HCT116 (cell line): ENCODE data around the gene MPPED1. TPM values are rescaled to one million over a fixed set of nuclear protein-coding genes. Genes with fewer than 3 reads are reported as not detected.

Experiments used
- ATAC-seq: fragments of 200-7000 bp; cut with Tn5 transposase; 2 replicates; pipeline ENCODE4 v1.9.1; 2020; ENCODE audit warnings: mild to moderate bottlenecking, moderate library complexity
- BruUV-seq: library from RNA; stranded (reverse); fragments of 400-500 nt; replicated peaks from 2 replicates; lab custom pipeline; 2021; lab: Mats Ljungman, UMichigan
- CTCF ChIA-PET: fragments of 300-600 bp; sonication (Branson Sonifier 250); formaldehyde crosslinking; loops from one replicate; lab custom pipeline; 2021; ENCODE audit warnings: antibody characterized with exemption; lab: Charles Lee
- POLR2A ChIA-PET: fragments of 300-600, 350-600 bp; sonication (Branson Sonifier 250); formaldehyde crosslinking; loops from one replicate; lab custom pipeline; 2021; ENCODE audit warnings: antibody characterized with exemption; lab: Charles Lee
- RAD21 ChIA-PET, 2 experiments: fragments of 300-600 bp; sonication (Branson Sonifier 250); formaldehyde crosslinking; loops; one replicate each; lab custom pipeline; 2023; ENCODE audit warnings: low total read pairs in 2 of 2; ENCODE audit not compliant: uncharacterized antibody in 2 of 2, unreplicated experiment in 2 of 2, low non-redundant PET in 1 of 2; lab: Charles Lee
- DNase-seq: peaks from one replicate; pipeline ENCODE4 v3.0.0-alpha.2; 2010; ENCODE audit warnings: low read depth, low spot score
- H2AFZ ChIP-seq: fragments of 200-600 bp; shearing (Covaris generic), sonication (generic); 2 replicates; pipeline ENCODE4 v1.6.1; 2017; ENCODE audit warnings: low read depth, mixed run types, mixed read lengths, antibody characterized with exemption, low read length; ENCODE audit not compliant: poor library complexity, severe bottlenecking
- H3K27ac ChIP-seq: 2 replicates; pipeline ENCODE4 v1.5.1; 2012; ENCODE audit warnings: low read depth, low read length
- H3K27me3 ChIP-seq: fragments of 200-600 bp; sonication (generic); 2 replicates; pipeline ENCODE4 v1.6.1; 2016; ENCODE audit warnings: mixed run types, low read length, mixed read lengths; ENCODE audit not compliant: insufficient read depth
- H3K36me3 ChIP-seq, 2 experiments: fragments of 200-500 bp in 1 of 2; fragments of 200-600 bp in 1 of 2; sonication (Bioruptor generic) in 1 of 2; sonication (generic) in 1 of 2; 2 replicates each; pipeline versions ENCODE4 v1.5.1 to v1.6.1; 2014 to 2016; ENCODE audit warnings: low read length in 2 of 2, inconsistent platforms in 1 of 2, mixed read lengths in 1 of 2, mixed run types in 1 of 2; ENCODE audit not compliant: insufficient read depth in 2 of 2, control insufficient read depth in 1 of 2
- H3K4me1 ChIP-seq, 2 experiments: fragments of 200-600 bp in 1 of 2; sonication (generic) in 1 of 2; 2 replicates each; pipeline versions ENCODE4 v1.5.1 to v1.6.1; 2012 to 2017; ENCODE audit warnings: low read length in 2 of 2, inconsistent platforms in 1 of 2, mild to moderate bottlenecking in 1 of 2, mixed read lengths in 1 of 2, mixed run types in 1 of 2, moderate library complexity in 1 of 2; ENCODE audit not compliant: insufficient read depth in 2 of 2, control insufficient read depth in 1 of 2
- H3K4me2 ChIP-seq: fragments of 200-600 bp; sonication (generic); 2 replicates; pipeline ENCODE4 v1.6.1; 2017; ENCODE audit warnings: mixed run types, low read length, mixed read lengths
- H3K4me3 ChIP-seq, 2 experiments: fragments of 200-600 bp in 1 of 2; sonication (generic) in 1 of 2; replicated peaks in 1 of 2; 2 replicates each; pipeline ENCODE4 v1.5.1; 2011 to 2016; ENCODE audit warnings: low read length in 2 of 2, control low read depth in 1 of 2, low read depth in 1 of 2, mild to moderate bottlenecking in 1 of 2, mixed read lengths in 1 of 2, mixed run types in 1 of 2
- H3K79me2 ChIP-seq: fragments of 200-600 bp; sonication (generic); 2 replicates; pipeline ENCODE4 v1.6.1; 2017; ENCODE audit warnings: mild to moderate bottlenecking, mixed run types, low read length, moderate library complexity, mixed read lengths; ENCODE audit not compliant: insufficient read depth
- H3K9ac ChIP-seq: fragments of 200-600 bp; sonication (generic); 2 replicates; pipeline ENCODE4 v1.6.1; 2016; ENCODE audit warnings: low read length, mixed read lengths
- H3K9me2 ChIP-seq: fragments of 200-600 bp; sonication (generic), shearing (Covaris generic); 2 replicates; pipeline ENCODE4 v1.6.1; 2017; ENCODE audit warnings: mixed run types, mild to moderate bottlenecking, moderate library complexity; ENCODE audit not compliant: insufficient read depth
- H3K9me3 ChIP-seq, 2 experiments: fragments of 200-500 bp in 1 of 2; fragments of 200-600 bp in 1 of 2; sonication (Bioruptor generic) in 1 of 2; sonication (generic) in 1 of 2; 2 replicates each; pipeline ENCODE4 v1.6.1; 2014 to 2017; ENCODE audit warnings: low read length in 2 of 2, mixed read lengths in 2 of 2, inconsistent platforms in 1 of 2, low read depth in 1 of 2, mild to moderate bottlenecking in 1 of 2, mixed run types in 1 of 2, moderate library complexity in 1 of 2; ENCODE audit not compliant: control insufficient read depth in 1 of 2, insufficient read depth in 1 of 2
- H4K20me1 ChIP-seq: fragments of 200-600 bp; sonication (generic), shearing (Covaris generic); 2 replicates; pipeline ENCODE4 v1.6.1; 2017; ENCODE audit warnings: mixed run types, mild to moderate bottlenecking, moderate library complexity; ENCODE audit not compliant: insufficient read depth
- CTCF ChIP-seq, 3 experiments: fragments of 200-600 bp in 1 of 3; sonication (generic) in 1 of 3; IDR thresholded peaks in 2 of 3; conservative IDR thresholded peaks in 1 of 3; 2 replicates each; pipeline ENCODE4 v1.5.1; 2012 to 2017; ENCODE audit warnings: low read depth in 2 of 3, low read length in 2 of 3, antibody characterized with exemption in 1 of 3, borderline replicate concordance in 1 of 3, control low read depth in 1 of 3, mild to moderate bottlenecking in 1 of 3, mixed read lengths in 1 of 3, mixed run types in 1 of 3, moderate library complexity in 1 of 3; ENCODE audit not compliant: insufficient read depth in 1 of 3
- EGR1 ChIP-seq: IDR thresholded peaks from 2 replicates; pipeline ENCODE4 v1.6.1; 2012; ENCODE audit warnings: low read depth
- ELF1 ChIP-seq: IDR thresholded peaks from 2 replicates; pipeline ENCODE4 v1.6.1; 2012; ENCODE audit warnings: low read depth, borderline replicate concordance
- EZH2phosphoT487 ChIP-seq: fragments of 200-600 bp; IDR thresholded peaks from 2 replicates; pipeline ENCODE4 v1.6.1; 2018; ENCODE audit warnings: antibody characterized with exemption, borderline replicate concordance
- FOSL1 ChIP-seq: IDR thresholded peaks from 2 replicates; pipeline ENCODE4 v1.6.1; 2012; ENCODE audit warnings: low read depth
- POLR2A ChIP-seq: IDR thresholded peaks from 2 replicates; pipeline ENCODE4 v1.7.0; 2011; ENCODE audit warnings: borderline replicate concordance; ENCODE audit not compliant: insufficient read depth, insufficient read length; ENCODE audit errors: extremely low read depth
- POLR2AphosphoS5 ChIP-seq: IDR thresholded peaks from 2 replicates; pipeline ENCODE4 v1.6.1; 2011; ENCODE audit warnings: mild to moderate bottlenecking, low read depth, low read length, moderate library complexity
- RAD21 ChIP-seq: IDR thresholded peaks from 2 replicates; pipeline ENCODE4 v1.6.1; 2012; ENCODE audit warnings: low read depth, mild to moderate bottlenecking
- REST ChIP-seq: IDR thresholded peaks from 2 replicates; pipeline ENCODE4 v1.6.1; 2012; ENCODE audit warnings: low read depth
- SIN3A ChIP-seq: IDR thresholded peaks from 2 replicates; pipeline ENCODE4 v1.6.1; 2012; ENCODE audit warnings: low read depth
- ZNF274 ChIP-seq: fragments of 200-500 bp; sonication (Bioruptor generic); IDR thresholded peaks from 2 replicates; pipeline ENCODE4 v1.6.1; 2014; ENCODE audit warnings: mild to moderate bottlenecking, low read depth, low read length, inconsistent platforms
- intact Hi-C: fragments of 100-400 bp; cut with micrococcal nuclease; formaldehyde crosslinking; loops from 2 replicates; pipeline ENCODE4 v1.10.0; 2022
- total RNA-seq: library from RNA; stranded (reverse); gene quantifications from one replicate; pipeline ENCODE4 v1.2.1, GENCODE V29; 2021; ENCODE audit not compliant: unreplicated experiment
- TF ChIP-seq, protein P1 (sequence below): IDR thresholded peaks from 2 replicates; pipeline ENCODE4 v1.6.1; 2011; ENCODE audit warnings: mild to moderate bottlenecking, low read length, moderate library complexity; ENCODE audit not compliant: insufficient replicate concordance; ENCODE audit errors: extremely low read depth

The MPPED1 gene
- total RNA-seq, 1 experiment from 2014 or later: not detected

- ChIA-PET RAD21 (no interaction called here), POLR2A (no interaction called here), CTCF (no interaction called here)
- Histone ChIP-seq H3K36me3 (no peaks in the 10 kb centered on the region), H3K79me2 (no peaks in the 10 kb centered on the region), H3K4me3 (no peak overlapping the region), H3K4me2 (no peak overlapping the region), H3K27me3 (no peaks in the 10 kb centered on the region), H3K9me2 (no peaks in the 10 kb centered on the region), H3K9me3 (no peaks in the 10 kb centered on the region), H3K27ac (no peak overlapping the region), H3K4me1 (peaks cover 0 to 4% of the 10 kb centered on the region in 2 experiments; a peak in 1 of 4 replicates), H2AFZ (no peak overlapping the region), H3K9ac (no peak overlapping the region), H4K20me1 (no peaks in the 10 kb centered on the region)
- no peak for ATAC-seq
- no peak for DNase-seq
- no peak for TF ChIP-seq REST
- no peak for TF ChIP-seq RAD21
- no peak for TF ChIP-seq ZNF274
- TF ChIP-seq POLR2AphosphoS5: no peak
- no peak for TF ChIP-seq EZH2phosphoT487
- TF ChIP-seq, protein P1, sequence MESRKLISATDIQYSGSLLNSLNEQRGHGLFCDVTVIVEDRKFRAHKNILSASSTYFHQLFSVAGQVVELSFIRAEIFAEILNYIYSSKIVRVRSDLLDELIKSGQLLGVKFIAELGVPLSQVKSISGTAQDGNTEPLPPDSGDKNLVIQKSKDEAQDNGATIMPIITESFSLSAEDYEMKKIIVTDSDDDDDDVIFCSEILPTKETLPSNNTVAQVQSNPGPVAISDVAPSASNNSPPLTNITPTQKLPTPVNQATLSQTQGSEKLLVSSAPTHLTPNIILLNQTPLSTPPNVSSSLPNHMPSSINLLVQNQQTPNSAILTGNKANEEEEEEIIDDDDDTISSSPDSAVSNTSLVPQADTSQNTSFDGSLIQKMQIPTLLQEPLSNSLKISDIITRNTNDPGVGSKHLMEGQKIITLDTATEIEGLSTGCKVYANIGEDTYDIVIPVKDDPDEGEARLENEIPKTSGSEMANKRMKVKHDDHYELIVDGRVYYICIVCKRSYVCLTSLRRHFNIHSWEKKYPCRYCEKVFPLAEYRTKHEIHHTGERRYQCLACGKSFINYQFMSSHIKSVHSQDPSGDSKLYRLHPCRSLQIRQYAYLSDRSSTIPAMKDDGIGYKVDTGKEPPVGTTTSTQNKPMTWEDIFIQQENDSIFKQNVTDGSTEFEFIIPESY: no peak
- TF ChIP-seq SIN3A: no peak
- no peak for TF ChIP-seq POLR2A
- no peak for TF ChIP-seq CTCF (IDR thresholded peaks at IDR 0.05 in 2 of 3, conservative IDR thresholded peaks at IDR 0.05 in 1 of 3; ENCODE audit: borderline replicate concordance in 1 of 3, insufficient read depth in 1 of 3, low read depth in 2 of 3, low read length in 2 of 3)
- no peak for TF ChIP-seq FOSL1
- TF ChIP-seq ELF1: no peak
- no peak for TF ChIP-seq EGR1
- BruUV-seq: no TSS peak
- intact Hi-C loops: no loop called here
Observed at GRCh38 chr22:43398246-43398645, 13.6 kb upstream of the MPPED1 start.
